Islet of Langerhans (tissue), 1 donor: ENCODE measurements around the gene HSFY1.
"Not testable (repeated sequence)": the region's sequence is repeated elsewhere in the genome, so short reads cannot be mapped to it uniquely, and the experiment has no call there.

Experiments
- FAIRE-seq: peaks from one replicate; lab custom pipeline; 2011; peaks lifted over from hg19 to GRCh38; lab: Jason Lieb, UNC

HSFY1 gene

GRCh38 chrY:18546420-18546819 is at the start of gene HSFY1:
HSFY1 (plus strand) TSS chrY:18546720; CDS start chrY:18546788, 68 bp downstream.
- FAIRE-seq = not testable (repeated sequence)

GRCh38 chrY:18504266-18504665 is 42.3 kb upstream of the HSFY1 start:
- not testable (repeated sequence) for FAIRE-seq

- not testable (repeated sequence) for FAIRE-seq
These were observed 15.4 kb upstream of the HSFY1 start for GRCh38 chrY:18530995-18531655.

GRCh38 chrY:18538952-18539351 is 7.6 kb upstream of the HSFY1 start:
- FAIRE-seq = not testable (repeated sequence)

- peak; percentile 70 for FAIRE-seq
These were observed 6.6 kb downstream of the HSFY1 start for GRCh38 chrY:18553132-18553531.

- not testable (repeated sequence) for FAIRE-seq
These were observed 19.4 kb downstream of the HSFY1 start for GRCh38 chrY:18565915-18566314.
